HG02884 (cell line): Measurements from ENCODE around the gene RABL6.
"Not testable (repeated sequence)": the region's sequence is repeated elsewhere in the genome, so short reads cannot be mapped to it uniquely, and the experiment has no call there.

Source experiments
- ATAC-seq: cut with Tn5 transposase; IDR thresholded peaks from one replicate; pipeline ENCODE4 v1.9.1; 2021; ENCODE audit warnings: mild to moderate bottlenecking, moderate library complexity; ENCODE audit not compliant: unreplicated experiment

RABL6 gene

GRCh38 chr9:136774416-136775045 lies 33.2 kb upstream of the RABL6 start:
- no peak for ATAC-seq

GRCh38 chr9:136775191-136775590 lies 32.6 kb upstream of the RABL6 start:
- ATAC-seq = no peak

- no peak for ATAC-seq
Measured at GRCh38 chr9:136776947-136777346, 30.8 kb upstream of the RABL6 start.

GRCh38 chr9:136777359-136777758 lies 30.4 kb upstream of the RABL6 start:
- no peak for ATAC-seq

GRCh38 chr9:136779808-136780207 lies 27.9 kb upstream of the RABL6 start:
- ATAC-seq = no peak

GRCh38 chr9:136782452-136782851 lies 25.3 kb upstream of the RABL6 start:
- no peak for ATAC-seq

- no peak for ATAC-seq
Measured at GRCh38 chr9:136784249-136784996, 23.3 kb upstream of the RABL6 start.

- no peak for ATAC-seq
Measured at GRCh38 chr9:136784997-136785361, 22.8 kb upstream of the RABL6 start.

GRCh38 chr9:136785565-136786355 lies 22.0 kb upstream of the RABL6 start:
- ATAC-seq = not testable (repeated sequence)

- ATAC-seq = no peak
Measured at GRCh38 chr9:136786451-136786850, 21.3 kb upstream of the RABL6 start.

GRCh38 chr9:136786983-136787382 lies 20.8 kb upstream of the RABL6 start:
- not testable (repeated sequence) for ATAC-seq

- no peak for ATAC-seq
Measured at GRCh38 chr9:136787690-136788400, 19.9 kb upstream of the RABL6 start.

- not testable (repeated sequence) for ATAC-seq
Measured at GRCh38 chr9:136788644-136789522, 18.9 kb upstream of the RABL6 start.

GRCh38 chr9:136789523-136789937 lies 18.2 kb upstream of the RABL6 start:
- ATAC-seq = no peak

- ATAC-seq = peak; percentile 68
Measured at GRCh38 chr9:136790640-136791515, 16.9 kb upstream of the RABL6 start, which contains the start of gene TMEM141. Gene TMEM141 (plus strand): TSS chr9:136791344. CDS start chr9:136791371, 27 bp downstream.

GRCh38 chr9:136791516-136792276 lies 16.1 kb upstream of the RABL6 start:
- peak; percentile 15 for ATAC-seq

GRCh38 chr9:136792321-136793085 lies 15.2 kb upstream of the RABL6 start:
- ATAC-seq = no peak
